Stimulated activated naive CD8-positive, alpha-beta T cell treated with anti-CD3 and anti-CD28 coated beads, Interleukin-15, amount 100 ng/mL, for 72 hours (primary cell): ENCODE data around the gene SETBP1.

ENCODE experiments used
- ATAC-seq: fragments of 150-1000 bp; cut with Tn5 transposase; 2 replicates; pipeline ENCODE4 v1.10.0; 2021; ENCODE audit warnings: mild to moderate bottlenecking, moderate library complexity
- DNase-seq, 2 donors: peaks; one replicate each; pipeline ENCODE4 v3.0.0; 2021 to 2022
- H3K27ac Mint-ChIP-seq, 2 donors: one replicate each; pipeline ENCODE4 v1.8.0; 2022; ENCODE audit warnings: mild to moderate bottlenecking in 2 of 2, mixed read lengths in 2 of 2, moderate library complexity in 2 of 2
- H3K27me3 Mint-ChIP-seq: one replicate; pipeline ENCODE4 v1.8.0; 2022; ENCODE audit warnings: mixed read lengths
- H3K4me1 Mint-ChIP-seq: one replicate; pipeline ENCODE4 v1.8.0; 2022; ENCODE audit warnings: mild to moderate bottlenecking, mixed read lengths
- H3K4me3 Mint-ChIP-seq, 2 donors: one replicate each; pipeline ENCODE4 v1.8.0; 2022; ENCODE audit warnings: mild to moderate bottlenecking in 2 of 2, mixed read lengths in 2 of 2, moderate library complexity in 1 of 2
- H3K9me3 Mint-ChIP-seq, 2 donors: one replicate each; pipeline ENCODE4 v1.8.0; 2022; ENCODE audit warnings: mixed read lengths in 2 of 2

The SETBP1 gene

GRCh38 chr18:44680273-44681075, at the start of gene SETBP1:
Gene SETBP1 (plus strand): TSS chr18:44680888. CDS start chr18:44701347, 20,459 bp downstream.
- Mint-ChIP-seq H3K27me3 (peaks cover 19% of the 10 kb centered on the region), H3K27ac (peak within 1 kb of the TSS; percentile 27 to 93), H3K4me3 (peak within 1 kb of the TSS; percentile 79 to 88), H3K9me3 (no peaks in the 10 kb centered on the region), H3K4me1 (no peaks in the 10 kb centered on the region)
- ATAC-seq (peak; percentile 21), DNase-seq (peak; percentile 31 to 35)

DNA sequence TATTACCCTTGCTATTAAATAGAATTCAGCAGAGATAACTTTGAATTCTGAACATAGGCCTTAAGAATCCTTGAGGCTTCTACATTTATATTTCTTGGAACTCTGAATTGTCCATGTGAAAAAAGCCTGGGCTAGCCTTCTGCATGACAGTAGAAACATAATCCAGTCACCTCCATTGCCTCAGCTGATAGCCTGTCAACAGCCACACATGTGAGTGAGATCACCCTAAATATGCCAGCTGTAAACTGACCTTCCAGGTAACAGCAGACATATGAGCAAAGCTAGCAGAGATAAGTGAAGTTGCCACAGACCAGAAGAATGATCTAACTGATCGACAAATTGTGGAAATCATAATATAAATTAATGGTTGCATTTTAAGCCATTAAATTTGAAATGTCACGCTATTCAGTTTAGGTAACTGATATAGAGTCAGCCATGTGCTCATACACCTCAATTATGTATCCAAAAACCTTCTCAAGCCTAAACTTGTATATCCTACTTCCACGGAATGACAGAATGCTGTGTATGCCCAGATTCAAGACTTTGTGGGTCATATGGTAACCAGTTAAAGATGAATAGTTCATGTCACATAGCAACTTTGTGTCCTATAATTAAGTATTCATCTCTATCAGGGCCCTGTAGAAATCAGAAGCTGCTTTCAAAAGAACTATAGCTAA, 48.1 kb upstream of the SETBP1 start:
- no peaks in the 10 kb centered on the region for H3K27me3 Mint-ChIP-seq
- H3K27ac Mint-ChIP-seq, result no peak overlapping the region
- peaks cover 2% of the 10 kb centered on the region for H3K4me1 Mint-ChIP-seq
- DNase-seq (no peak), ATAC-seq (no peak)
- H3K9me3 Mint-ChIP-seq, result peaks cover 5 to 6% of the 10 kb centered on the region in 2 donors
- no peak overlapping the region for H3K4me3 Mint-ChIP-seq

GRCh38 chr18:44635546-44635945, 45.1 kb upstream of the SETBP1 start:
- no peak overlapping the region for H3K4me3 Mint-ChIP-seq
- H3K27me3 Mint-ChIP-seq, result no peaks in the 10 kb centered on the region
- H3K4me1 Mint-ChIP-seq, result peaks cover 5% of the 10 kb centered on the region
- peaks cover 5 to 6% of the 10 kb centered on the region in 2 donors for H3K9me3 Mint-ChIP-seq
- H3K27ac Mint-ChIP-seq, result no peak overlapping the region
- DNase-seq (no peak), ATAC-seq (no peak)

DNA sequence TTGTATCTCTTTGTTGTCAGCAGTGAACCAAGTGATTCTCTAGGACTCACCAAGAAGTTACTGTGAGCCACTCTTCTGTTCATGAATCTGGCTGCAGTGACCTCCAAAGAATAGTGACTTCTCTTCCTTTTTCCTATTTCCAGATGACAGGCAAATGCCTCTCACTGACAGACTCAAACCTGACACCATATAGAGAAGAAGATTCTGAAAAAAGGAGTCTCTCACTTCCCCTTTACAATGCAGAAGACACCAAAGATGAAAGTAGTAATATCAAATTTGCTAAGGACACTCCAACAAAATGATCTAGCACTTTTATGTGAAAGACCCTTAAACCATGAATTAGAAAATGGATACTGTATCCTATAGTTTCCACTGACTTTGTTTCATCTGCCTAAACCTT, 44.4 kb upstream of the SETBP1 start:
- peaks cover 5% of the 10 kb centered on the region for H3K4me1 Mint-ChIP-seq
- DNase-seq (no peak), ATAC-seq (no peak)
- peaks cover 2 to 3% of the 10 kb centered on the region in 2 donors for H3K9me3 Mint-ChIP-seq
- peaks cover 5% of the 10 kb centered on the region for H3K27me3 Mint-ChIP-seq
- no peak overlapping the region for H3K4me3 Mint-ChIP-seq
- H3K27ac Mint-ChIP-seq, result no peak overlapping the region

- H3K4me1 Mint-ChIP-seq, result peaks cover 5% of the 10 kb centered on the region
These were observed 43.3 kb upstream of the SETBP1 start for GRCh38 chr18:44637210-44638033.

GRCh38 chr18:44638034-44638540, 42.6 kb upstream of the SETBP1 start:
- Mint-ChIP-seq H3K27ac (no peak overlapping the region), H3K4me3 (no peak overlapping the region), H3K4me1 (peaks cover 5% of the 10 kb centered on the region), H3K27me3 (peaks cover 13% of the 10 kb centered on the region), H3K9me3 (no peaks in the 10 kb centered on the region)
- ATAC-seq (no peak), DNase-seq (no peak)

More at GRCh38 chr18:44637210-44638033, 43.3 kb upstream of the SETBP1 start:
- Mint-ChIP-seq H3K27ac (peak overlapping the region in 1 of 2 donors; percentile 25), H3K9me3 (no peaks in the 10 kb centered on the region), H3K4me3 (no peak overlapping the region), H3K27me3 (peaks cover 9% of the 10 kb centered on the region)
- ATAC-seq, result peak; percentile 85
- no peak for DNase-seq

- peaks cover 15% of the 10 kb centered on the region for H3K27me3 Mint-ChIP-seq
- no peak overlapping the region for H3K27ac Mint-ChIP-seq
- no peak for DNase-seq
- no peak for ATAC-seq
- no peaks in the 10 kb centered on the region for H3K9me3 Mint-ChIP-seq
- H3K4me1 Mint-ChIP-seq, result peaks cover 5% of the 10 kb centered on the region
- H3K4me3 Mint-ChIP-seq, result no peak overlapping the region
These were observed 41.9 kb upstream of the SETBP1 start for GRCh38 chr18:44638811-44639210.

DNA sequence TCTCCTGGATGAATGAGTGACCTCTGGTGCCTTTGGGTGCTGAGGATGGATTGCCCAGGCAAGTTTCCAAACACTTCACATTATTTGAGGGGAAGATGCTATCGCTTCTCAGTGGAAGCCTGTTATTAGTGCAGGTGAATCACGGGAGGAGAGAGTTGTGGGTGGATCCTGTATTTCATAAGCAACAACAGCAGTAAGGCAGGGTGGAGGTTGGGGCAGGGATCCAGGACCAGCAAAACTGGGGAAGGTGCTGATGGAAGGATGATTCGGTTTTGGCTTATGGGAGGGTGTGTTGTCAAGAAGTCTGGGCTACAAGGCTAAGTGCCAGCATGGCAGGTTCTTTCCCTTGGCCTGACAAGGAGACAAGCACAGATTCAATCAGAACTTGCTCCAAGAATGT, 37.7 kb upstream of the SETBP1 start:
- no peak for DNase-seq
- Mint-ChIP-seq H3K4me1 (no peaks in the 10 kb centered on the region), H3K4me3 (no peak overlapping the region), H3K27ac (no peak overlapping the region), H3K9me3 (no peaks in the 10 kb centered on the region), H3K27me3 (peaks cover 15% of the 10 kb centered on the region)
- no peak for ATAC-seq

- no peak for ATAC-seq
- no peak overlapping the region for H3K27ac Mint-ChIP-seq
- no peak overlapping the region for H3K4me3 Mint-ChIP-seq
- no peaks in the 10 kb centered on the region for H3K9me3 Mint-ChIP-seq
- no peaks in the 10 kb centered on the region for H3K4me1 Mint-ChIP-seq
- no peak for DNase-seq
- H3K27me3 Mint-ChIP-seq, result no peaks in the 10 kb centered on the region
These were observed 29.2 kb upstream of the SETBP1 start for GRCh38 chr18:44651478-44651877.

- H3K27me3 Mint-ChIP-seq, result no peaks in the 10 kb centered on the region
- ATAC-seq (no peak), DNase-seq (no peak)
- H3K9me3 Mint-ChIP-seq, result no peaks in the 10 kb centered on the region
- H3K4me1 Mint-ChIP-seq, result no peaks in the 10 kb centered on the region
- H3K27ac Mint-ChIP-seq, result no peak overlapping the region
- H3K4me3 Mint-ChIP-seq, result no peak overlapping the region
These were observed 28.6 kb upstream of the SETBP1 start for GRCh38 chr18:44651918-44652572.

DNA sequence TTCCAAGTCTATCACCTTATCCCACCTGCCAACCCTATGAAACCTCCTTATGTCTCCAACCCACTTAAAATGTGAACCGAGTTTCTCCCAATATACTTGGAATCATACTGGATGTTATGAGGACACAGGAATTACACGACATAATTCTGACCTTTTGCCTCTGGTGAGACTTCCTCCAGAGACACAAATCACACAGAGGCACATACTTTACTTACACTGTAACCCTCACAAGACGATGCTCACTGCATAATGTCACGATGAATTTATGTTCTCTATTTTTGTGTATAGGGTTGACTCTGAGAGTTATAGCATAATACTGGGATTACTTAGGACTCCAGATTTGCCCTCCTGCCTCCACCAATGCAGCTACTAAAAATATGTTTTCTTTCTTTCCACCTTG, 28.0 kb upstream of the SETBP1 start:
- Mint-ChIP-seq H3K27ac (no peak overlapping the region), H3K4me3 (no peak overlapping the region), H3K9me3 (no peaks in the 10 kb centered on the region), H3K27me3 (no peaks in the 10 kb centered on the region), H3K4me1 (no peaks in the 10 kb centered on the region)
- ATAC-seq (no peak), DNase-seq (no peak)

DNA sequence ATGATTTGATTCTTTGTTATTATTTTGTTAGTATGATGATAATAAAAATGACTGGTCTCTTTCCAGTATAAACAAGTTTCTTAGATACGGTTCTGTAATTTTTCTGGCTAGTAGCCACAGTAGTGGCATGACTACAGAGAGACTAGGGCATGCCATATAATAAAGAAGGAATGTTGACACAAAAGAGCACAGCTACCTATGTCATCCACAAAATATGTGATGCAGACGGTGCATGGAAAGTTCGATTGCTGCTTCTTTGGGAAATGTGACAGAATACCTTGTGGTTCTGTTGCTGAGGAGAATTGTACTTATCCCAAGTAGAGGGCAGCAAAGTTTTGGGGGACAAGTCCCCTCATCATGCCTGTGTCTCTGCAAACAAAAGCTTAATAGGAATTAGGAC, 26.1 kb upstream of the SETBP1 start:
- Mint-ChIP-seq H3K4me3 (no peak overlapping the region), H3K9me3 (no peaks in the 10 kb centered on the region), H3K27me3 (no peaks in the 10 kb centered on the region), H3K4me1 (no peaks in the 10 kb centered on the region), H3K27ac (no peak overlapping the region)
- ATAC-seq (no peak), DNase-seq (no peak)

- no peaks in the 10 kb centered on the region for H3K4me1 Mint-ChIP-seq
- H3K4me3 Mint-ChIP-seq, result no peak overlapping the region
- no peaks in the 10 kb centered on the region for H3K27me3 Mint-ChIP-seq
- no peaks in the 10 kb centered on the region for H3K9me3 Mint-ChIP-seq
- no peak for ATAC-seq
- H3K27ac Mint-ChIP-seq, result no peak overlapping the region
- DNase-seq, result no peak
These were observed 25.3 kb upstream of the SETBP1 start for GRCh38 chr18:44655435-44655834.

DNA sequence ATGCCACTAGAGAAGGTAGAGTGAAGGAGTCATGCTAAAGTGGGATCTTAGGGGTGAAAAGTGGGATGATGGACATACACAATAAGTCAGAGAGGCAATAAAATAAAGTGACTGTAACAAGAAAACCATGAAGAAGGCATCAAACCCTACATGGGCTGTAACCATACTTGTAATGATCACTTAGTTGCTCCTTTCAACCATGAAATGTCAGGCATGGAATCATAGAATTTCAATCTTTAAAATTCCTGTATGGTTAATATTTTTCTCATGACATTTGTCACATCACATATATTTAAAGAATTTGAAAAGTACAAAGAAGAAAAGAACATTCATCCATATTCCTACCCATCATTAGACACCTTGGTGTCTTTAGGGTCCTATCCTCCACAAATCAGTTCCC, 20.9 kb upstream of the SETBP1 start:
- Mint-ChIP-seq H3K4me3 (no peak overlapping the region), H3K27me3 (peaks cover 8% of the 10 kb centered on the region), H3K4me1 (no peaks in the 10 kb centered on the region), H3K27ac (no peak overlapping the region), H3K9me3 (no peaks in the 10 kb centered on the region)
- ATAC-seq, result no peak
- no peak for DNase-seq

DNA sequence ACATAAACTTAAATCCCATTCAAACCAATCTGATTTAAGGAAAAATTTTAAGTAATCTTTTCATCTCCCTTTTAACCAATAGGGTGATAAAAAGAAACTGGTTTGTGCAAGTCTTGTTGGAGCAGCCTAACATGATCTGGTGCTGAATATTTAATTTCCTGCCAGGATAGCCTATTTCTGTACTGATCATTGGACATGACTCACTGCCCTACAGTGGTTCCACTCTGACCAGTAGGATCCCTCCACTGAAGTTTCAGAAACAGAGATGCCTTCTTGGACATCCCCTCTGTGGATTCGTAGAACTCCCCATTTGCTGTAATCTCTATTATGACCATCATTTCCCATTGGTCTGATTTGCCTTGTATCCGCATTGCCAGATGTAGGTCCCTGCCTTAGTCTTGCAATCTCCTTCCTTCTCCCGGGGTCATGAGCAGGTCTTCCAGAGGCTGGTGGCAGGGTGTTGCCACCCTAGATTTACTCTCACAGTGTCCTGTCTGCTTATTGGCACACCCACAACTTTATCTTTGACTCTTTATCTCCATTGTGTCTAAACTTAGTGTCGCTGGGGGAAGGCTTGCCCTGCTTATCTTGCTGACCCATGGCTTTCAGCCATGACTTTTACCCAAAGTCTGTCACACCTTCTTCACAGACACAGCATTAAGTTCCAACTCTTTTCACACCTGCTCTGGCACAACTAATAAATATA, 12.3 kb upstream of the SETBP1 start:
- peaks cover 21% of the 10 kb centered on the region for H3K27me3 Mint-ChIP-seq
- no peaks in the 10 kb centered on the region for H3K9me3 Mint-ChIP-seq
- DNase-seq, result no peak
- H3K4me1 Mint-ChIP-seq, result no peaks in the 10 kb centered on the region
- no peak overlapping the region for H3K27ac Mint-ChIP-seq
- ATAC-seq, result no peak
- H3K4me3 Mint-ChIP-seq, result no peak overlapping the region
